GM18520 (cell line): ENCODE results near the gene HIVEP3.
A peak's percentile ranks its signal among the peaks of the same experiment; 100 is the strongest.

Experiments
- ATAC-seq: cut with Tn5 transposase; IDR thresholded peaks from one replicate; pipeline ENCODE4 v1.9.1; 2021; ENCODE audit not compliant: unreplicated experiment

HIVEP3 gene

GRCh38 chr1:41673806-41674205 is 244.9 kb downstream of the HIVEP3 start:
- ATAC-seq: no peak

- ATAC-seq: no peak
Observed at GRCh38 chr1:41673378-41673777, 245.3 kb downstream of the HIVEP3 start.

GRCh38 chr1:41672641-41673361 is 245.9 kb downstream of the HIVEP3 start:
- no peak for ATAC-seq

- ATAC-seq: no peak
Observed at GRCh38 chr1:41672173-41672572, 246.5 kb downstream of the HIVEP3 start.

GRCh38 chr1:41671116-41671755 is 247.5 kb downstream of the HIVEP3 start:
- ATAC-seq: no peak

- no peak for ATAC-seq
Observed at GRCh38 chr1:41670217-41670957, 248.3 kb downstream of the HIVEP3 start.

GRCh38 chr1:41668967-41669366 is 249.8 kb downstream of the HIVEP3 start:
- ATAC-seq: no peak

GRCh38 chr1:41668054-41668660 is 250.6 kb downstream of the HIVEP3 start:
- no peak for ATAC-seq

GRCh38 chr1:41666981-41667631 is 251.6 kb downstream of the HIVEP3 start:
- peak; percentile 54 for ATAC-seq

GRCh38 chr1:41665962-41666917 is 252.5 kb downstream of the HIVEP3 start:
- no peak for ATAC-seq

GRCh38 chr1:41664861-41665640 is 253.7 kb downstream of the HIVEP3 start:
- ATAC-seq: no peak

- ATAC-seq: no peak
Observed at GRCh38 chr1:41663671-41664400, 254.9 kb downstream of the HIVEP3 start.

- ATAC-seq: peak; percentile 4
Observed at GRCh38 chr1:41662765-41663437, 255.8 kb downstream of the HIVEP3 start.

- peak; percentile 56 for ATAC-seq
Observed at GRCh38 chr1:41662061-41662764, 256.5 kb downstream of the HIVEP3 start.

- ATAC-seq: no peak
Observed at GRCh38 chr1:41661428-41662060, 257.2 kb downstream of the HIVEP3 start.

- no peak for ATAC-seq
Observed at GRCh38 chr1:41660570-41661427, 257.9 kb downstream of the HIVEP3 start.
